GM19397 (cell line): ENCODE results near the gene OSBPL10.
"Not testable (repeated sequence)": the region's sequence is repeated elsewhere in the genome, so short reads cannot be mapped to it uniquely, and the experiment has no call there.

Source experiments
- ATAC-seq: cut with Tn5 transposase; IDR thresholded peaks from one replicate; pipeline ENCODE4 v1.9.1; 2021; ENCODE audit warnings: mild to moderate bottlenecking, moderate library complexity; ENCODE audit not compliant: unreplicated experiment

OSBPL10 gene

DNA sequence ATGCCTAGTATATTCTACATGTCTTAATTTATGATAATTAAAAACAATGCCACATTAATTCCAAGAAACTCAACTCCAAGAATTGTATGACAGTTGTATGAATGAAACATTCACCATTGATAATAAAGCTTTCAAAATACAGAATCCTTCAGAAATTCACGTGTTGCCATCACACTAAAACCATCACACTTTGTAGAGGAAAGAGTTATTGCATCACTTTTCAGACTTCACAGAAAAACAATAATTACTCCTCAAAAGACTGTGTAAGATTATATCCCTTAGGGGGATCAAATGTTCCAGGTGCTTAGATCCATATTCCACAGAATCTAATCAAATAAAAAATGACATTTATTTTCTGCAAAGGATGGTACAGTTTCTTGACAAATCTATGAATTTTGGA, 85.0 kb downstream of the OSBPL10 start:
- ATAC-seq: no peak

DNA sequence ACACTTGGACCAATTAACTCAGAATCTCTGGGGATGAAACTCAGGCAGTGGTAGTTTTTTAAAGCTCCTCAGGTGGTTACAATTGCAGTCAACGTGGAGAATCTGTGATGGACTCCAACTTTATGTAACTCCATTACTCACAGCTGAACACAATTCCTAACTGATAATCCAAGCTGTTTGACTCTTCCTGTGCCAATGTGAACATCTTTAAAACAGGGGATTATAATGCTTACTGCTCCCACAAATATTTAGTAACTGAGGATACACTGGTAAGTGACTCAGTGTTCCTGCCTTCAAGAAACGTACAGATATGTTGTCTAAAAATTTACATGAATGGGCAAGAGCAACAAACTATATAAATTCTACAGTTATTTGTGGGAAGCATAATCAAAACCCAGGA, 85.6 kb downstream of the OSBPL10 start:
- no peak for ATAC-seq

DNA sequence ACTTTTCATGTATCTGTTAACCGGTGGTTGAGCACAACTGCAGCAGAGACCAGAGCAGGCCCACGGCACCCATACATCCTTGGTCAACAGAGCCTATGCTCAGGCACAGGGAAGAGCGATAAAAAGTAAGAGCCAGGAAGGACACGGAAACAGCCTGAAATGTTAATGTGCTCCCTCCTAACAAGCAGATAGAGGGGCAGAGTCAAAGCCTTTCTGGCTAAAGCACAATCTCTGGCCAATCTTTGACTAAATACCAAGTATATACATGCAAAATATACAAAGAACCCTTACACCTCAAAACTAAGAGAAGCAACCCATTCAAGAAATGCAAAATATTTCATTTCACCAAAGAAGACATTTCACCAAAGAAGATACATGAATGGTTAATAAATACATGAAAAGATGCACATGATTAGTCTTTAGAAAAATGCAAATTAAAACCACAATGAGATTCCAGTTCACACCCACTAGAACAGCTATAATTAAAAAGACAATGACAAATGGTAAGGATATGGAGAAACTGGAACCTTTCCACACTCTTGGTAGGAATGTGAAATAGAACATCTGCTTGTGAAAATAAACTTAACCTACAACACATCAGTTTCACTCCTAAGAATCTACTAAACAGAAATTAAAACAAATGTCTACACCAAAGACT, 88.0 kb downstream of the OSBPL10 start:
- ATAC-seq: no peak

GRCh38 chr3:31892500-31892899, 88.6 kb downstream of the OSBPL10 start:
- no peak for ATAC-seq

GRCh38 chr3:31891876-31892455, 89.1 kb downstream of the OSBPL10 start:
- no peak for ATAC-seq

GRCh38 chr3:31890742-31891469, 90.2 kb downstream of the OSBPL10 start:
- no peak for ATAC-seq

DNA sequence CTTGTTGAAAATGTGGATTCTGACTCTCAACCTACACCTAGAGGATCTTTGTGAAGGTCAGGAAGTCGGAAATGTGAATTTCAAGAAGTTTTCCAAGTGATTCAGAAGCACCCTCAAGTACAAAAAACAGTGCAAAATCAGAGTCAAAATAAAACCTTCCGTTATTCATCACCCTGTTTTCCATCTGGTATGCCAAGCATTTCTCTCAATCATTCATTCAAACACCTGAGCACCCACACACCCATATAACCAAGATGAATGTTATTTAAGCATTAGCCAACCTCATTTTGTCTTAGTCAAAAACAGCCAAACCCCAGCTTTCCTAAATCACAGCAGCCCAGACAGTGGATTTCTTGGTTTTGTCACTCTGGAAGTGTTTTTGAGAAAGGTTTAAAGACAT, 91.1 kb downstream of the OSBPL10 start:
- ATAC-seq: no peak

- ATAC-seq: no peak
These were observed 95.8 kb downstream of the OSBPL10 start for GRCh38 chr3:31885235-31885634.

DNA sequence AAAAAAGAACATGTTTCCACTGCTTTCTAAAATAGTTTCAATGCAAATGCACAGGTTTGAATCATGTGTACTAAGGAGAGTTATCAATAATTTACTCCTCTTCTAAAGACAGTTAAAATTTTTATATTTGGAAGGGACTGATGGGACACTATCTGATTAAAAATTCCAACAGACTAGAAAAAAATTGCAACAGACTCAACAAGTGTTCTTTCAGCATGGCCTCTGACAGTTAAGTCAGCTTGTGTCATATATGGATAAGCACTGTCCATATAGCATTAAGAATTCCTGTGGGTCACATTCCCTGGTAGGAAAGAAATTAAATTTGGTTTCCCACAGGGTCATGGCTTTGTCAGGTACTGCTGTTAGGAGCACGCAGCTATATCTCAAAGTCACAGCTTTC, 96.8 kb downstream of the OSBPL10 start:
- ATAC-seq: no peak

DNA sequence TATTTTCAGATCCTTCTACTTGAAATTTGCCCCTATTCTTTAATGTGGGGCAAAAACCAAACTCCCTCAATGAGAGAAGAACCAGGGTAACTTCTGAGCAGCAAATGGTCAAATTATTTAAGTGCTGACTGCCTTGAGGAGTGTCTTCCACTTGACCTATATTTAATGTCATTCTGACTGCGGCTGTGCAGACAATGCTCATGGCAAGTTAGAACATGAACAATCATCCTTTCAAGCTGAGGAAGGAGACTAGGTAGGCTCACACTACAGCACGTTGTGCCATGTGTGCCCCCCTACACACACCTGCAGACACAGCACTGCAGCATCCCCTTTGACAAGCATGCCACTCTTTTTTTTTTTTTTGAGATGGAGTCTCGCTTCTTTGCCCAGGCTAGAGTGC, 98.2 kb downstream of the OSBPL10 start:
- ATAC-seq: no peak

DNA sequence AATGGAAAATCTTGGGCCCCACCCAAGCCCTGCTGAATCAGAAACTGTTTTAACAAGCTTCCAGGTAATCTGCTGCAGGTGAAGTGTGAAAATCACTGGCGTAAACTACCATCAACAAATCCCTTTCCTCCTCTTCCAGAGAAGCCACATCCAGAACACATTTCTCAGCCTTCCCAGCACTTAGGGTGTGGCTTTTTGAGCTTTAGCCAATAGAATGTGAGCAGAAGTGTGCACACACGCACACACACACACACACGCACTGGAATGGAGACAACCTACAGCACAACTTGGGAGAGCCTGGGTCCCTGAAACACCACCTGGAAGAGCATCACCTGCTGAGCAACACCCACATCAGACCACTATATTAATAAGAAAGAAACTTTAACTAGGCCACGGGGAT, 98.6 kb downstream of the OSBPL10 start:
- ATAC-seq: no peak

DNA sequence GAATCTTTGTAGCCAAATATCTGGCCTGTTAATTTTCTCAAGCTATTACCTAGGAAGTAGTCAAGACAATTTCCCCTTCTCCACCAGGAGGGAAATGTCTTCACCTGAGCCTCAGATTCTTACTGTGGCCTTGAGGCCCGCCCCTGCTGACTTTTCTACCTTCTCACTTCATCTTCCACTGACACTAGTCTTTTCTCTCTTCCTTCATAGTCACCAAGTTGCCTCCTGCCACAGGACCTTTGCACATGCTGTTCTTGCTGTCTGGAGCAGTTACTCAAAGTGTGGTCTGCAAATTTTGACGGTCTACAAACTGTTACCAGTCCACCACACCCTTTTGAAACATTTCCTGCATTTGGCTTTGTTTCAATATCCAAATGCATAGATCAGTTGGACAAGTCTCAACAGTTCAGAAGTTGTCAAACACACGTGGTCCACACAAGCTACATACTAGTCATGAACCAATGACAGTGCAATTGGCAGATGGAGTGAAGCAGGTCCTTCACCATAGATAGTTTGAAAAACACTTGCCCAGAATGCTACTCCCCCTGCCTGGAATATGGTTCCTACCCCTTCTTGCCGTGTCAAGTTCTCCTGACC, 100.5 kb downstream of the OSBPL10 start:
- ATAC-seq: no peak

DNA sequence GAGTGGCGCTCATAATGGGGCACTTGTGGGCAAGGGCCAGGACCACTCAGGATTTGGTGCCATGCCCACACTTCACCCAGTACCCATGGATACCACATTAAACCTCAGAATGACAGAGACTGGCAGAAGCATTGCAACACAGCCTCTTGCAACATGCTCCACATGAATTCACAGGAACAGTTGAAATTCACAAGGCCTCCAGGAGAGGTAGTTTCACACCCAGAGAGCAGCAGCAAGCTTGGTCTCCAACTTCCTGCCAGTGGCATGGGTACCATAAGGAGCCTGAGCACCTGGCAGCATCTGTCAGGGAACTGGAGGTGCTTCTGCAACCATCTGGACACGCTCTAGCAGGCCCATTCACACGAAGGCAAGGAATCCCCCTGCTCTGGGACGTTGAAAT, 101.0 kb downstream of the OSBPL10 start:
- peak; percentile 57 for ATAC-seq

GRCh38 chr3:31879365-31879764, 101.7 kb downstream of the OSBPL10 start:
- no peak for ATAC-seq

DNA sequence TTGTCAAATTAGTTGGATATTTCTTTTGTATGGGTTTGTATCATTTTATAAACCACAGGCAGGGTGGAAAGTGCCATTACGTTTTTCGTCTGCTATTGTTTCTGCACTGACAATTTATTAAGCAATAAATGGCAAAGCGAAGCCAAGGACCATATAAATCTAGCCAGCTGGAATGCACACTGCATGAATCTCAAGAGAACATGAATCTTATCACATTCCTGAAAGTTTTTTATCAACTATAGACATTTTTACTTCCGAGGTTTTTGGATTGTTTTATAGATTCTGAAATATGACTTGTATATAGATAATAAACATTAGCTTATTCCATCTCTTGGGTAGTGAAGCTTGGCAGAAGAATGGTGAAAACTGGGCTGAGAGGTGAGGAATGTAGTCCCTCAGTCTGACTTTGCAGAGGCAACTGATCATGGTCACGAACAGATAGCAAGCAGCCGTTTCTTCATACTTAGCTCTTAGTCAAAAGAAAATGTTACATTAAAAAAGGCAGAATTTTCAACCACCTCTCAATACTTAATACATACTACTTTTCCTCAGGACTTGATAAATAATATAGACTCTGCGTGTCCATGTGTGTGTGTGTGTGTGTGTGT, 102.7 kb downstream of the OSBPL10 start:
- no peak for ATAC-seq

DNA sequence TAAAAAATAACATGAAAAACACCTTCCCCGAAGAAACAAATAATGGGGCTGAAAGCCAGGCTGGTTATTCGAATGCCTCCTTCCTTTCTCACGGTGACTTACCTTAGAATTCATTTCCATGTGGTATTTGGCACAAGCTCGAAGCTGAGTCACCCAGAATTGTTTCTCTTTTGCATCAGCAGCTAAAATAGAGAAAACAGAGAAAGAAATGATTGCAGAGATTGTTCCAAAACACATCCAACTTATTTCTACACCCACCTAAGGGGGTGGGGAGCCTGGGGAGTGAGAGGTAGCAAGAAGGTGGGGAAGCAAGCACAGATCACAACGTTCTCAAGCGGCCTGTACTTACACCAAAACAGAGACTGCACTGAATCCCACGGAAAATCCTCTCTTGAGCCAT, 104.7 kb downstream of the OSBPL10 start:
- ATAC-seq: no peak

GRCh38 chr3:31875437-31875836, 105.6 kb downstream of the OSBPL10 start:
- no peak for ATAC-seq

DNA sequence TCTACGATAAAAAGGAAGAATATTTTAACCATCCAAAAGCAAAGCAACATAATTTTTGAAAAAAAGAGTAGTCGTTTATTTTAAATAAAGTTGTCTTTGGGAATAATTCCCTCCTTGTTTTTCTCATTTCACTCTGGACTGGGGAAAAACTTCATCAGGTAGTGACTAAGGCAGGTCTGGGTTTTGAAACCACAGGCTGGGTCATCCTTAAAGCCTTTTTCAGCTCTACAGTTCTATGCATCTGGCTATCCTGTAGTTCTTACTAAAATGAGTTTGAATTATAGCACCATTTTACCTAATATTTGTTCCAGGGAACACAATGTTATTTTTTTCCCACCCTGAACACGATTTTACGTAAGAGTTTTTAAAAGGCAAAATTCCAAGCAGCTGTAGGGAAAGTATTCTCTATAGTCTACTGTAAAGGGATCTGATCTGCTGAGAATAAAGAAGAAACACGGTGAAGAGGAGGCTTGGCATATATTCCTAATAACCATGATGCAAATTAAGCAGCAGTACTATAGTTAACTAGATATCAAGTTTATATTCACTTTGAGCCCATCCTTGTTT, 107.7 kb downstream of the OSBPL10 start:
- ATAC-seq: no peak

GRCh38 chr3:31871939-31872507, 109.0 kb downstream of the OSBPL10 start:
- no peak for ATAC-seq

- not testable (repeated sequence) for ATAC-seq
These were observed 111.0 kb downstream of the OSBPL10 start for GRCh38 chr3:31870111-31870510.

GRCh38 chr3:31868236-31868635, 112.8 kb downstream of the OSBPL10 start:
- no peak for ATAC-seq
